ENCODE results near the gene PMVK.

GRCh38 chr1:154958036-154958435 is 21.5 kb upstream of the PMVK start:
- TF ChIP-seq CTCF (IDR thresholded peaks at IDR 0.05) (no peak), POLR2A (IDR thresholded peaks at IDR 0.05) (no peak)
